Measurements from ENCODE around the gene MLLT1. TPM values are rescaled to one million over a fixed set of nuclear protein-coding genes. Genes with fewer than 3 reads are reported as not detected.

The MLLT1 gene
- total RNA-seq, 1 donor from 2014 or later, result 25.5 TPM

DNA sequence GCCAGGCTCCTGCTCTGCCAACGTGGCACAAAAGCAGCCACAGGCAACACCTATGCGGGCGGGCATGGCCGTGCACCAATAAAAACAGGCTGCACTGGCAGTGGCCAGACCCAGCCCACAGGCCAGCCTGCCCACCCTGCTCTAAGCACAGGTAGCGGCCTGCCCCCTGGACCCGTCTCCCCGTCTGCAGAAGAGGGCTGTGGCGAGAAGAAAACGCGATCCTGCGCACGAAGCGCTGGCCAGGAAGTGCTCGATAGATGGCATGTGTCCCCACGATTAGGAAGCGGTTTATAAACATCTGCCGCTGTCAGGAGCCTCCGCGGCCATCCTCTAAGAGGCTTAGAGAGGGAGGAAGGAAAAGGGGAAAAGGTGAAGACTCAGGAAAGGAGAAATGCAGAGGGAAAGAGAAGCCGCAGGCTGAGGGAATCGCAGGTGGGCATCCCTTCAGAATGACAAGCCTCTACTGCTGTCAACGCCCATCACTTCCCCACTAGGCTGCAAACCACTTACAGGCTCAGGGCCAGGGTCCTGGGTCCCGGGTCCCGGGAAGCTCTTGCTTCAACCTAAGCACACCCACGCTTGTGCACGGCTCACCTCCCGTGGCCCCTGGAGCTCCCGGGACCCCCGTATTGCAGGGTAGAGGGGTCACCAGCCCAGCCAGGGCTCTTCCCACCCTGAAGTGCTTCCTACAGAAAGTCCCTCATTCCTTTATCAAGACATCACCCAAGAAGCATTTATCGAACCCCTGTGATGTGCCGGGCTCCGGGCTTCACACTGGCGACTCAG is 10.5 kb downstream of the MLLT1 start:
- no peaks in the 10 kb centered on the region for H3K9me3 ChIP-seq
- H3K4me1 ChIP-seq, result peaks cover 68% of the 10 kb centered on the region
- no peak overlapping the region for H3K27ac ChIP-seq
- TF ChIP-seq POLR2A (IDR thresholded peaks at IDR 0.05) (no peak), POLR2AphosphoS5 (IDR thresholded peaks at IDR 0.05; ENCODE audit: insufficient read depth in 1 of 2, low read depth in 1 of 2) (no peak)
- TF ChIP-seq, protein P1, sequence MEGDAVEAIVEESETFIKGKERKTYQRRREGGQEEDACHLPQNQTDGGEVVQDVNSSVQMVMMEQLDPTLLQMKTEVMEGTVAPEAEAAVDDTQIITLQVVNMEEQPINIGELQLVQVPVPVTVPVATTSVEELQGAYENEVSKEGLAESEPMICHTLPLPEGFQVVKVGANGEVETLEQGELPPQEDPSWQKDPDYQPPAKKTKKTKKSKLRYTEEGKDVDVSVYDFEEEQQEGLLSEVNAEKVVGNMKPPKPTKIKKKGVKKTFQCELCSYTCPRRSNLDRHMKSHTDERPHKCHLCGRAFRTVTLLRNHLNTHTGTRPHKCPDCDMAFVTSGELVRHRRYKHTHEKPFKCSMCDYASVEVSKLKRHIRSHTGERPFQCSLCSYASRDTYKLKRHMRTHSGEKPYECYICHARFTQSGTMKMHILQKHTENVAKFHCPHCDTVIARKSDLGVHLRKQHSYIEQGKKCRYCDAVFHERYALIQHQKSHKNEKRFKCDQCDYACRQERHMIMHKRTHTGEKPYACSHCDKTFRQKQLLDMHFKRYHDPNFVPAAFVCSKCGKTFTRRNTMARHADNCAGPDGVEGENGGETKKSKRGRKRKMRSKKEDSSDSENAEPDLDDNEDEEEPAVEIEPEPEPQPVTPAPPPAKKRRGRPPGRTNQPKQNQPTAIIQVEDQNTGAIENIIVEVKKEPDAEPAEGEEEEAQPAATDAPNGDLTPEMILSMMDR (IDR thresholded peaks at IDR 0.05), result no peak
- DNase-seq (ENCODE audit: extremely low spot score in 2 of 2), result no peak
- H3K4me3 ChIP-seq, result no peak overlapping the region
- intact Hi-C loops (cut with DNase I), result no loop called here
- H3K36me3 ChIP-seq, result peaks cover 0 to 25% of the 10 kb centered on the region in 2 donors
- no peaks in the 10 kb centered on the region for H3K27me3 ChIP-seq

DNA sequence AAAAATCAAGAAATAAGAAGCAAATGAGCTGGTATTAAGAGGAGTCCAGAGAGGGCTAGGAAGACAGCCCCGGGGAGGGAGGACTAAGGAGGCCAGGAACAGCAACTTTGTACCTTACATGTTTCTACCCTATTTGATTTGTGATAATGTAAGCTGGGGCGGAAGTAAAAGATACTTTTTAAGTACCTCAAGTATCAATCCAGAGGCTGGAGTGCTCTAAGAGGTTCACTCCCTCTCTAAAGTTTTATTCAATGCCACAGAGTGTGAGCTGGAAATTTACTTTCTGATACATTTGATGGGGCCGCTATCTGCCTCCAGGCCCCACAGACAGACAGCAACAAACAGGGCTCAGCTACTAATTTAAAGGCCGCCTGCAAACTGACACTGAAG is 11.4 kb downstream of the MLLT1 start:
- Histone ChIP-seq H3K36me3 (peaks cover 0 to 25% of the 10 kb centered on the region in 2 donors), H3K9me3 (no peaks in the 10 kb centered on the region), H3K4me3 (no peak overlapping the region), H3K27ac (no peak overlapping the region), H3K27me3 (no peaks in the 10 kb centered on the region), H3K4me1 (peaks cover 68% of the 10 kb centered on the region)
- intact Hi-C loops (cut with DNase I), result no loop called here
- DNase-seq (ENCODE audit: extremely low spot score in 2 of 2), result no peak
- TF ChIP-seq POLR2AphosphoS5 (IDR thresholded peaks at IDR 0.05; ENCODE audit: insufficient read depth in 1 of 2, low read depth in 1 of 2) (no peak), POLR2A (IDR thresholded peaks at IDR 0.05) (no peak)
- TF ChIP-seq, protein P1 (IDR thresholded peaks at IDR 0.05), result no peak

DNA sequence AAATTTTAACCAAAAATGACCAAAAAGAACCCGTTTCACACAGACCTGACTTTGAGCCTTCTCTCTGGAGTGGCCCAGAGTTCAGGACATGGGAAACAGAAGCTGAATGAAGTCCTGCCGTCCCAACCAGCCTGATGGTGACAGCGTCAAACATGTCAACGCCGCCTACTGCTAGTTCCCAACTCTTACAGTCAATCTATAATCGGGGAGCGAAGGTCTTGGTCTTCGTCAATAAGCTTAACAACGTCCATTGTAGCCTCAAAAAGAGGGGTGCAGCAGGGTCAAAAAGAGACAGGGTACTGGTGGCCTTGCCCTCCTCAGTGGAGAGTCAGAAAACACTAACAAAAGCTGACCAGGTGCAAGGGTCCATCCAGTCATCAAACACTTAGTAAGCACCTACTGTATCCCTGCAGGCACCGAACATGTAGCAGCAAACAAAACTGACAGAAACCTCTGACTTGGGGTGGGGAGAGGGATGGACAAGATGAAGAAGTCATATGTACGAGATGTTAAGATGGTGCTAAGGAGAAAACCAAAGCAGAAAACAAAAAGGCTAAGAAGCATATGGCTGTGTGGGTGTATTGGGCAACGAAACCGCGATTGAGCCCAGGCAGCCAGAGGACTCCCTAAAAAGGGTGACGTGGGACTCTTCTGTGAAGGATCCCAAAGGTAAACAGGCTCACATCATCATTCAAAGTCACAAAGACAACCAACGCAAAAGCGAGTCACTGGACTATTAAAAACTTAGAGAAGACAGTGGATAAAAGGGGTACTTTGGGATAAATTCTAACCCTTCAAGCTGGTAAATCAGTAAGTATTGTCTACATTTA is 12.0 kb downstream of the MLLT1 start:
- Histone ChIP-seq H3K4me3 (no peak overlapping the region), H3K9me3 (no peaks in the 10 kb centered on the region), H3K27ac (no peak overlapping the region), H3K36me3 (peaks cover 0 to 25% of the 10 kb centered on the region in 2 donors), H3K27me3 (no peaks in the 10 kb centered on the region), H3K4me1 (peaks cover 63% of the 10 kb centered on the region)
- DNase-seq (ENCODE audit: extremely low spot score in 2 of 2), result no peak
- TF ChIP-seq POLR2A (IDR thresholded peaks at IDR 0.05) (no peak), POLR2AphosphoS5 (IDR thresholded peaks at IDR 0.05; ENCODE audit: insufficient read depth in 1 of 2, low read depth in 1 of 2) (no peak)
- TF ChIP-seq, protein P1 (IDR thresholded peaks at IDR 0.05), result no peak
- intact Hi-C loops (cut with DNase I), result no loop called here

DNA sequence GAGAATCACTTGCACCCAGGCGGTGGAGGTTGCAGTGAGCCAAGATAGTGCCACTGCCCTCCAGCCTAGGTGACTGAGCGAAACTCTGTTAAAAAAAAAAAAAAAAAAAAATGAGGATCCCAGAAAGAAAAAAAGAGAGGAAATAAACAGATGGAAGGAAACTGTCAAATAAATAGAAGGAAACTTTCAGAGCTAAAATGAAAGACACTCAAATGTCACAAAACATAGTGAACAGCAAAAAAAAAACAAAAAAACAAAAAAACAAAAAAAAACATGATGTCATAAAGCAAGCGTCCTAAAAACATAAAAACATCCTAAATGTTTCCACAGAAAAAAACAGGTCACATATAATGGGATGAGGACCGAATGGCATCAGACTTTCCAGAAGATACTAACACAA is 15.0 kb downstream of the MLLT1 start:
- H3K9me3 ChIP-seq, result no peaks in the 10 kb centered on the region
- DNase-seq (ENCODE audit: extremely low spot score in 2 of 2), result no peak
- H3K36me3 ChIP-seq, result peaks cover 0 to 37% of the 10 kb centered on the region in 2 donors
- TF ChIP-seq, protein P1 (IDR thresholded peaks at IDR 0.05), result no peak
- TF ChIP-seq POLR2A (IDR thresholded peaks at IDR 0.05), result no peak
- no peak for TF ChIP-seq POLR2AphosphoS5 (IDR thresholded peaks at IDR 0.05; ENCODE audit: insufficient read depth in 1 of 2, low read depth in 1 of 2)
- H3K27ac ChIP-seq, result no peak overlapping the region
- no peaks in the 10 kb centered on the region for H3K27me3 ChIP-seq
- intact Hi-C loops (cut with DNase I), result no loop called here
- no peak overlapping the region for H3K4me3 ChIP-seq
- H3K4me1 ChIP-seq, result peaks cover 38% of the 10 kb centered on the region

All from vagina (tissue), 2 donors.